ENCODE measurements around the gene AIFM3.

DNA sequence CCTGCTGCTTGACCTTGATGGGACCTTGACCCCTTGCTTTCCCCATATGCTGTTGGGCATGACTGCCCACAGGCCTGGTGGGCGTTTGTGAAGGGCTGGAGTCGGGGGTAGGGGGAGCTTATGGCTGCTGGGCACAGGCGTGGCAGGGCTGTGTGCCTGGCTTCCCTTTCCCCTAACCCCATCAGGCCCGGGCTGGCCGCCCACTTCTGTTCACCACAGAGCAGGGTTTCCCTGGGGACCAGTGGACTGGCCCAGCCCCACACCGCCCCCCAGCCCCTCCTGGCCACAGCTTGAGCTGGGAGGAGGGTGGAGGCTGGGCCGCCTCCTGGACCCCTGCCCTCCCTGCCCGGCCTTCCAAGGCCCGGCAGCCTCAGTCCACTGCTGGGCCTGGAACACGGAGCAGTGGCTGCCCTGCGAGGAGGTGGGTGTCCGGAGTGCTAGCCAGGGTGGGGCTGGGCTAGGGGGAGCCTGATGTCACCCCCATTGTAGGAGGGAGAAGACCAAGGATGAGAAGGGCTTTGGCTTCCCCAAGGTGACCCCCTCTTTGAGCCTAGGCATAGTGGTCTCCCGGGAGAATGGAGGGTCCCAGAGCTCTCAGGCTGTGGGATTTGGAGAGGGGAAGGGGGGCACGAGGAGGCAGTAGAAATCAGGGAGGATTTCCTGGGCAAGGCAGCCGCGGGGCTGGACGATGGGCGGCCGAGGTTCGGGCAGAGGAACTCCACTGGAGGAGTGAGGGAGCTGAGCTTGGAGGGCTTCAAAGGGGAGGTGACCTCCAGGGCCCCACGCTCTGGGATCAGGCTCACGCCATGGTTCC is at the start of gene AIFM3:
- TF ChIP-seq, protein P1, sequence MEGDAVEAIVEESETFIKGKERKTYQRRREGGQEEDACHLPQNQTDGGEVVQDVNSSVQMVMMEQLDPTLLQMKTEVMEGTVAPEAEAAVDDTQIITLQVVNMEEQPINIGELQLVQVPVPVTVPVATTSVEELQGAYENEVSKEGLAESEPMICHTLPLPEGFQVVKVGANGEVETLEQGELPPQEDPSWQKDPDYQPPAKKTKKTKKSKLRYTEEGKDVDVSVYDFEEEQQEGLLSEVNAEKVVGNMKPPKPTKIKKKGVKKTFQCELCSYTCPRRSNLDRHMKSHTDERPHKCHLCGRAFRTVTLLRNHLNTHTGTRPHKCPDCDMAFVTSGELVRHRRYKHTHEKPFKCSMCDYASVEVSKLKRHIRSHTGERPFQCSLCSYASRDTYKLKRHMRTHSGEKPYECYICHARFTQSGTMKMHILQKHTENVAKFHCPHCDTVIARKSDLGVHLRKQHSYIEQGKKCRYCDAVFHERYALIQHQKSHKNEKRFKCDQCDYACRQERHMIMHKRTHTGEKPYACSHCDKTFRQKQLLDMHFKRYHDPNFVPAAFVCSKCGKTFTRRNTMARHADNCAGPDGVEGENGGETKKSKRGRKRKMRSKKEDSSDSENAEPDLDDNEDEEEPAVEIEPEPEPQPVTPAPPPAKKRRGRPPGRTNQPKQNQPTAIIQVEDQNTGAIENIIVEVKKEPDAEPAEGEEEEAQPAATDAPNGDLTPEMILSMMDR (conservative IDR thresholded peaks at IDR 0.05 in 1 of 2, IDR thresholded peaks at IDR 0.05 in 1 of 2; ENCODE audit: extremely low read depth in 1 of 2, insufficient read depth in 1 of 2, low read depth in 1 of 2, low read length in 2 of 2), result no peak
- TF ChIP-seq EZH2 (IDR thresholded peaks at IDR 0.05; ENCODE audit: borderline replicate concordance, low read length), result no peak

Data from mammary epithelial cell (primary cell).